NOMO-1 treated with DMSO at 0.1 percent for 48 hours (cell line): ENCODE measurements around the gene UAP1L1.
A peak's percentile ranks its signal among the peaks of the same experiment; 100 is the strongest.
"Not testable (repeated sequence)": the region's sequence is repeated elsewhere in the genome, so short reads cannot be mapped to it uniquely, and the experiment has no call there.

ENCODE experiments used
- DNase-seq: peaks from one replicate; lab custom pipeline; 2025; ENCODE audit not compliant: unreplicated experiment; lab: John Stamatoyannopoulos, UW

Gene UAP1L1

GRCh38 chr9:137111788-137112563, 34.7 kb downstream of the UAP1L1 start:
- DNase-seq = no peak

GRCh38 chr9:137112564-137113384, 35.5 kb downstream of the UAP1L1 start:
- no peak for DNase-seq

- DNase-seq = peak; percentile 44
Measured at GRCh38 chr9:137113385-137114159, 36.3 kb downstream of the UAP1L1 start.

GRCh38 chr9:137114220-137114612, 36.9 kb downstream of the UAP1L1 start:
- no peak for DNase-seq

GRCh38 chr9:137114613-137115393, 37.5 kb downstream of the UAP1L1 start, which contains the start of gene DPP7:
Gene DPP7 (minus strand): TSS chr9:137114733. CDS start chr9:137114713, 20 bp downstream.
- DNase-seq = peak; percentile 71

- no peak for DNase-seq
Measured at GRCh38 chr9:137115394-137116026, 38.2 kb downstream of the UAP1L1 start.

GRCh38 chr9:137116027-137116507, 38.8 kb downstream of the UAP1L1 start:
- DNase-seq = no peak

- no peak for DNase-seq
Measured at GRCh38 chr9:137116728-137117127, 39.4 kb downstream of the UAP1L1 start.

GRCh38 chr9:137117269-137117731, 40.0 kb downstream of the UAP1L1 start:
- no peak for DNase-seq

- not testable (repeated sequence) for DNase-seq
Measured at GRCh38 chr9:137118092-137118603, 40.8 kb downstream of the UAP1L1 start.

- DNase-seq = not testable (repeated sequence)
Measured at GRCh38 chr9:137121927-137122795, 44.8 kb downstream of the UAP1L1 start.

GRCh38 chr9:137122796-137123467, 45.6 kb downstream of the UAP1L1 start:
- DNase-seq = peak; percentile 24

- no peak for DNase-seq
Measured at GRCh38 chr9:137123468-137123837, 46.1 kb downstream of the UAP1L1 start.

- not testable (repeated sequence) for DNase-seq
Measured at GRCh38 chr9:137123952-137124462, 46.7 kb downstream of the UAP1L1 start.

- peak; percentile 25 for DNase-seq
Measured at GRCh38 chr9:137126786-137127185, 49.5 kb downstream of the UAP1L1 start.

- DNase-seq = peak; percentile 83
Measured at GRCh38 chr9:137127301-137128157, 50.2 kb downstream of the UAP1L1 start.
